ENCODE measurements around the gene MTX3.
A peak's percentile ranks its signal among the peaks of the same experiment; 100 is the strongest.

The MTX3 gene

DNA sequence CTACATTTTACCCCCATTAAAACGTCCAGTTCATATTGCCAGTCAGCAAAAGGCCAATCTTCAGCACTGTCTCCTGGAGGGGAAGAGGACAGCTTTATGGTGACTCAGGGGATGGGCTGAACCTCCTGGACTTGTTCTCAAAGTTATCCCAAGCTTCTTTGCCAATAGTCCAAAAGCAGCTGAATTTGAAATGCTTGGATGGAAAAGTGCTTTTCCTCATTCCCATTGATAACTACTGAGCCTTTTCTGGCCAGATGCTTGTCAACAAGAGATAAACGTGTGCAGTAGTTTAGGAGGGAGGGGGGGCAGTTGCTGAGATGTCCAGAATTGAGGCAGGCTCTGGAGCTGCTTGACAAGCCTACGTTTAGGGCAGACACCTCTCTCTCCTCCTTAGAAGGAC, 43.5 kb downstream of the MTX3 start:
- no peak for TF ChIP-seq CTCF (IDR thresholded peaks at IDR 0.05; ENCODE audit: low read depth, low read length, missing control alignments)
- no peak for DNase-seq (ENCODE audit: low read depth)
- H3K4me3 ChIP-seq (ENCODE audit: low read depth, low read length): no peak overlapping the region

DNA sequence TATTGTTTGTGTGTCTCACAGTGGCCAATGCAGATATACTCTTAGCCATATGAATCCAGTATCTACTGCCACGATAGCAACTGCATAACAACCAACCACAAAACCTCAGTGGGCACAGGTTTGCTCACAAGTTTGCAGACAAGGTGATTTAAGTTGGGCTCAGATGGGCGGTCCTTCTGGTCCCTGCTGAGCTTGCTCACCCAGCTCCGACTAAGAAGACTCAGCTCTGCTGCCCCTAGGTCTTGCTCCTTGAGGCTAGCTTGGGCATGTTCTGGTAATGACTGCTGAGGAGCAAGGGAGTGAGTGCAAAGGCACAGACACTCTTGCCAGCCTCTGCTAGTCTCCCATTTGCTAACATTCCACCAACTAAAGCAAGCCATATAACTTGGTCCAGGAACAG, 52.6 kb downstream of the MTX3 start:
- H3K4me3 ChIP-seq (ENCODE audit: low read depth, low read length): no peak overlapping the region
- no peak for TF ChIP-seq CTCF (IDR thresholded peaks at IDR 0.05; ENCODE audit: low read depth, low read length, missing control alignments)
- peak; percentile 15 for DNase-seq (ENCODE audit: low read depth)

DNA sequence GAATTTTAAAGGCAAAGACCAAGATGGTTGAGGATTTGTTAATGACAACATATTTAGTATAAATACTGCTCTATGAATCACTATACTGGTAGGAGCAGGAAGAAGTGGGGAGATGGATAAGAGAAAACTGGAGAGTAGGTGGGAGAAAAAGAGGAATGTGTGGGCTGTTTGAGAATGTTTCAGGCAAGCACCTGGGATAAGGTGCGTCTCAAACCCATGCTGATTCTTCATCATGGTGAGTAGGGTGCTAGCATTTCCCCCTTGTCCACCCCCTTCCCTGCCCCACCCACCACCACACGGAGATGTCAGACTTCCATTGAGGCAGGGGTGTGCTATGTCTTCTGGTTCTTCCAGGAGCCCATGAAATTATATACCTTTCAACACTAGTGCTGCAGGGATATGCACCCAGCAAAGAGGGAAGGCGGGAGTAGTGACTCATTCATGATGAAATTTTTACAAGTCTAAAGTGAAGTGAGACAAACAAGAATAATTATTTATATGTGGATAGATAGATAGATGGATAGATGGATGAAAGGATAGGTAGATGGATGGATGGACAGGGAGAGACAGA, 54.3 kb downstream of the MTX3 start:
- no peak for TF ChIP-seq CTCF (IDR thresholded peaks at IDR 0.05; ENCODE audit: low read depth, low read length, missing control alignments)
- DNase-seq (ENCODE audit: low read depth): no peak
- no peak overlapping the region for H3K4me3 ChIP-seq (ENCODE audit: low read depth, low read length)

DNA sequence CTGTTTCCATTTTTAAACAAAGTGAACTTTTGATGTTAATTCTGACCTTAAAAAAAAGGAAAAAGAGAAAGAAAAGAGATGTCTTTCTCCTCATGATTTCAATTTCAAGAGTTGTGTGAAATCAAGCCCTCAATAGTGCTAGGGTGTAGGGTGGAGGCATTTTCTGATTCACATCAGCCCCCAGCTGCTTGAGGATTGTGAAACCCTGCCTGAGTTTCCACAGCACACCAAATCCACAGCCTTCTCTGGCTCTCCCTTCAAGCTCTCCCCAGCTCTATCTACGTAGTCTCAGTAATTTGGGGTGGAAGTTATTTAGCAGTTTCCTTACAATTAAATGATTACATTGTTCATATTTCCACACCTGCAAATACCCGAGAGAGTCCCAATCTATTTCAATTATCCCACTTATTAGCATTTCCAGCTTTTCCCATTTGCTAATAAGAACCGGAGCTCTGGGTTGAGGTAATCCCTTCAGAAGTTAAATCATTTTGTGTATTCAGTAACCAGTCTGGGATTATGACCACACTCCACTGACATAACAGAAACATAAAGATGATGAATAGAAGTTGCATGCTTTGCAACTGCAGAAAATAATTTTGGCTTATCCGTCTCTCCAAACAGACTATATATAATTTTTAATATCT, 54.9 kb downstream of the MTX3 start:
- no peak for TF ChIP-seq CTCF (IDR thresholded peaks at IDR 0.05; ENCODE audit: low read depth, low read length, missing control alignments)
- DNase-seq (ENCODE audit: low read depth): no peak
- no peak overlapping the region for H3K4me3 ChIP-seq (ENCODE audit: low read depth, low read length)

- DNase-seq (ENCODE audit: low read depth): no peak
- H3K4me3 ChIP-seq (ENCODE audit: low read depth, low read length): no peak overlapping the region
- TF ChIP-seq CTCF (IDR thresholded peaks at IDR 0.05; ENCODE audit: low read depth, low read length, missing control alignments): no peak
Observed at GRCh38 chr5:79934681-79935080, 56.4 kb downstream of the MTX3 start.

- TF ChIP-seq CTCF (IDR thresholded peaks at IDR 0.05; ENCODE audit: low read depth, low read length, missing control alignments): no peak
Observed at GRCh38 chr5:79932510-79933504, 58.3 kb downstream of the MTX3 start.

More at GRCh38 chr5:79932510-79933504, 58.3 kb downstream of the MTX3 start:
- DNase-seq (ENCODE audit: low read depth): no peak
- H3K4me3 ChIP-seq (ENCODE audit: low read depth, low read length): no peak overlapping the region
